ENCODE measurements around the gene SOAT2.
"Not testable (repeated sequence)": the region's sequence is repeated elsewhere in the genome, so short reads cannot be mapped to it uniquely, and the experiment has no call there.

SOAT2 gene

DNA sequence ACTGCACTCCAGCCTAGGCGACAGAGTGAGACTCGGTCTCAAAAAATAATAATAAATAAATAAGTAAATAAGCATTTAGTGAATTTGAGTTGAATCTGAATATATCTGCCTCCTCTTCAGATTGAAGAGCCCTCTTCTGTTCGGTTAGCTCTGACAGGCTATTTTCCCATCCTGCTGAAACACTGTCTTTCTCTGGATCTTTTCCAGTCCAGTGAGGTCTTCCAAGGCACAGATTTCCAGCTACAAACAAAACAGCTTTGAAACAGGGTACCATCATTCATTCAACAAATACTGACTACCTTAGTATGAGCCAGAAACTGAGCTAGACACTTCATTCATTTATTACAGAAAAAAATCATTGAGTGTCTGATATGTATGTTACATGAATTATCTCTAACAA, 16.9 kb upstream of the SOAT2 start:
- no peak for DNase-seq (ENCODE audit: low spot score)

DNA sequence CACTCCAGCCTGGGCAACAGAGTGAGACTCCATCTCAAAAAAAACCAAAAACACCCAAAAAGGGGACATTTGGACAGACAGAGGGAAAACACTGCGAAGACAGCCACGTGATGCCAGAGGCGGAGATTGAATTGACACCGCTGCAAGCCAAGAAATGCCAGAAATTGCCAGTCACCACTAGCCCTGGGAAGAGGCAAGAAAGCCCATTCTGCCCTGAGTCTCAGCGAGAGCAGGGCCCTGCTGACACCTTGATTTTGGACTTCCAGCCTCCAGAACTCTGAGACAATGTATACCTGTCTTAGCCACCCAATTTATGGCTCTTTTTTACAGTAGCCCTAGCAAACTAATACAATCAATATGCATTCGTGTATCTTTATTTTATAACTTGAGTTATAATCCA, 13.2 kb upstream of the SOAT2 start:
- no peak for DNase-seq (ENCODE audit: low spot score)

DNA sequence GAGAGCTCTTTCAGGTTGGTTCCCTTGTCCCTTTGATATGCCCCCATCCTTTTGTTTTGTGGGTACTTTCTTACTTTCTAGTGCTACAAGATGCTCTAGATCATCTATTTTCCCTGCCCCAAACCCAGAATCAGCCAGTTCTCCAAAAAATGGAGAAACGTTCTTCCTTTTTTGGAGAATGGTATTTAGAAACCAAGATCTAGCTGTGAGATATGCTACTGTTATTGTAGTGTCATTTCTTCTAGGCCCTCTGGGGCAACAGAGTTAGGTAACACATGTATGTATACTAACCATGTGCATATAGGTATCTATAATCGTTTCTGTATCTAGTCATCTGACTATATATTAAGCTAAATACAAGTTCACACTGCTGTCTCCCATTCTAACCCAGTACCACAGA, 12.7 kb upstream of the SOAT2 start:
- DNase-seq (ENCODE audit: low spot score): no peak

DNA sequence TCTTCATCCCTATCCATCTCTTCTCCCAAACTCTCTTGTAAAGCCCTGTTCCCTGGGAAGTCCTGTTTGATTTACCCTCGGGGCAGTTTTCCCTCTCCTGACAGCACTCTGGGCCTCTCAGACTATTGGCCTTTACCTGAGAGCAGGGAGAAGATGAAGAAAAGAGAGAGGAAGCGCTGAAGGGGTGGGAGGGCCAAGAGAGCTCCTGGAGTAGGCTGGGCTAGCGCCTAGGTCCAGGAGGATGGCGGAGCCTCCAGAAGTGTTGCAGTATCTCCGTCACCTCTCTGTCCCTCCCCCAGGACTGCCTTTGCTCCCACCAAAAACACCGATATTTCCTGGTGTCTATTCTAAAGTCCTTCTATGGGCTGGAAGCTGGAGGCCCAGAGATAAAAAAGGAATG, 11.5 kb upstream of the SOAT2 start:
- DNase-seq (ENCODE audit: low spot score): no peak

DNA sequence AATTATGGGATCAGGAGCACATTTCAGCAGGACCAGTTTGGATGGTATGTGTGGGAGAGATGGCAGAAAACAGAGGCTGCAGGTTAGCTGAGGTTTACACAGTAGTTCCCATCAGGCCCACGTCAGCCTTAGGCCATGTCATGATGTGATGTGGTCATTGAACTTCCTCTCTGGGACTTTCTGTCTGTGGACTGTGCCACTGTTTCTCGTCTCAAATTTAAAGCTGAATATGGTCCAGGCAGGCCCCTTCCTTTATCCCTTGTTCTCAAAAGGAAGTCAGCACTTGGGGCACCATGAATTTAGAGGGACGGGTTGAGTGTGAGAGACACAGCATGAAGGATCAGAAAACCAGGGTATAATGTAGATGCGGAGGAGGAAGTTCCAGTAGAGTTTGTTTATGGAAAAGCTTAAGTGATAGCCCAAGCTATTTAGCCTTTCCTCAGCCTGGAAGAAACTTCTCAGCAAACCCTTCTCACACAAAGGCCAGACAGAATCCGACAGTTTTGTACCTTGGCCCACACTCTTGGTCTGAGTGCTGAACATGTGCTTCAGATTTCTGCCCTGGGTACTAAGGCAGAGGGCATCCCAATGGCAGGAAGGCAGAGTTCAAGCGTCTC, 9.4 kb upstream of the SOAT2 start:
- DNase-seq (ENCODE audit: low spot score): no peak

GRCh38 chr12:53094394-53094787, 8.9 kb upstream of the SOAT2 start:
- no peak for DNase-seq (ENCODE audit: low spot score)

DNA sequence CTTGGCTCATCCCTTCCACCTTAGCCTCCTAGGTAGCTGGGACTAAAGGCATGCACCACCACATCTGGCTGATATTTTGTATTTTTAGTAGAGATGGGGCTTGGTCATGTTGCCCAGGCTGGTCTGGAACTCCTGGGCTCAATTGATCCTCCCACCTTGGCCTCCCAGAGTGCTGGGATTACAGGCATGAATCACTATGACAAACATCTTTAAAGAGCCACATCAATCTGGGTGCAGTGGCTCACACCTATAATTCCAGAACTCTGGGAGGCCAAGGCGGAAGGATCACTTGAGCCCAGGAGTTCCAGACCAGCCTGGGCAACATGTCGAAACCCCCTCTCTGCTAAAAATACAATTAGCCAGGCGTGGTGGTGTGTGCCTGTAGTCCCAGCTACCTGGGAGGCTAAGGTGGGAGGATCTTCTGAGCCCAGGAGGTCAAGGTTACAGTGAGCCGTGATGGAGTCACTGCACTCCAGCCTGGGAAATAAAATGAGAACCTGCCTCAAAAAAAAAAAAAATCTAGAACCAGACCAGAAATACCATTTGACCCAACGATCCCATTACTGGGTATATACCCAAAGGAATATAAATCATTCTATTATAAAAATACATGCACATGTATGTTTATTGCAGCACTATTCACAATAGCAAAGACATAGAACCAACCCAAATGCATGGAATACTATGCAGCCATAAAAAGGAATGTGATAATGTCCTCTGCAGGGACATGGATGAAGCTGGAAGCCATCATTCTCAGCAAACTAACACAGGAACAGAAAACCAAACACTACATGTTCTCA, 8.3 kb upstream of the SOAT2 start:
- DNase-seq (ENCODE audit: low spot score): not testable (repeated sequence)

GRCh38 chr12:53095596-53095895, 7.7 kb upstream of the SOAT2 start:
- not testable (repeated sequence) for DNase-seq (ENCODE audit: low spot score)

- no peak for DNase-seq (ENCODE audit: low spot score)
Observed at GRCh38 chr12:53096089-53096741, 7.1 kb upstream of the SOAT2 start.

GRCh38 chr12:53096759-53097158, 6.5 kb upstream of the SOAT2 start:
- no peak for DNase-seq (ENCODE audit: low spot score)

DNA sequence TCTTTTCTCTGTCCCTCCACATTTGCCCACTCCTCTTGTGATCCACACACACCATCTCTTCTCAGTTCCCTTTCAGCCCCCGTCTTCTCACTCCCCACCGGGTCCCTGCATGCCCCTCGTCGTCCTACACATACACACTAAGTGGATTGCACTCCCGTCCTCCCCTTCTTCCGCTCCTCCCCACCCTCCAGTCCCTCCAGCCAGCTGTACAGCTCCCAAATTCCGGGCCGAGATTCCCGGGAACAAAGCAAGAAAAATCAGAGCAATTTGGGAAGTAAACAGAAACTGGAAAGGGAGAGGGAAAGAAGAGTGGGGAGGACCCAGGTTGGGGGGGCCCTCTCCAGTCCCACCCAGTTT, 6.1 kb upstream of the SOAT2 start:
- no peak for DNase-seq (ENCODE audit: low spot score)

- peak; percentile 45 for DNase-seq (ENCODE audit: low spot score)
Observed at GRCh38 chr12:53097564-53098353, 5.5 kb upstream of the SOAT2 start, which contains the start of gene IGFBP6. Gene IGFBP6, plus strand, starts transcription at chr12:53097667. Its CDS starts 51 bp downstream, at chr12:53097718.

GRCh38 chr12:53098354-53098981, 4.8 kb upstream of the SOAT2 start:
- no peak for DNase-seq (ENCODE audit: low spot score)

DNA sequence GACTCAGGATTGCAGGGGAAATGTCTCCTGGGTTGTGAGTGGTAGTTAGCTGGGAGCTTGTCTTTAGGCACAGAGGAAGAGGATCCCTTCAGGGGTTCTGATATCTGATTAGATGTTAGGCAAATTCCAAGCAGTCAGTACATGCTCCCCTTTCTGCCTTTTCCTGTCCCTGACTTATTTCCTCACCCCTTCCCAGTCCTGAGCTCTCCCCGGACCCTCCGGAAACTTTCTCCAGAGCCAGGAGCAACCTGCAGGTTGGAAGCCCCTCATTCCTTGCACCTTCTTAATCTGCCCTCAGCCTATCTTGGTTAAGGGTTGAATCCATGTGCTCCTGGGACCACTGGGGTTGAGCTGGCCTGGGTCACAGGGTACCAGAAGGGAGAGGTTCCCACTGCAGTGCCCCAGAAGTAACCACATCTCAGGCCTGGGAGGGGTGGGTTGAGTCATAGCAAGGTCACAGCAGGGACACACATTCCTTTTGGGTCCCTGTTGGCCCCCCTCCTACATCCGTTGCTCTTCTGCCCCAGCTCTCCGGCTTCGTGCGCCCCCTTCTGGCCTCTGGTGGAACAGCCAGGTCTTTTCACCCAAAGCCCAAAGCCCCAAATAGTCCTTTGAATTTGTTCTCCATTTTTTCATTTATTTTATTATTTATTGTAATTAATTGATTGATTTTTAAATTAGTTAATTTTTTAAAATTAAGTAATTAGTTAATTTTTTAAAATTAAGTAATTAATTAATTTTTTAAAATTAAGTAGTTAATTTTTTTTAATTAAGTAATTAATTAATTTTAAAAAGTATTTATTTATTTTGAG, 4.0 kb upstream of the SOAT2 start:
- DNase-seq (ENCODE audit: low spot score): peak; percentile 90

- DNase-seq (ENCODE audit: low spot score): no peak
Observed at GRCh38 chr12:53100466-53101151, 2.7 kb upstream of the SOAT2 start.

DNA sequence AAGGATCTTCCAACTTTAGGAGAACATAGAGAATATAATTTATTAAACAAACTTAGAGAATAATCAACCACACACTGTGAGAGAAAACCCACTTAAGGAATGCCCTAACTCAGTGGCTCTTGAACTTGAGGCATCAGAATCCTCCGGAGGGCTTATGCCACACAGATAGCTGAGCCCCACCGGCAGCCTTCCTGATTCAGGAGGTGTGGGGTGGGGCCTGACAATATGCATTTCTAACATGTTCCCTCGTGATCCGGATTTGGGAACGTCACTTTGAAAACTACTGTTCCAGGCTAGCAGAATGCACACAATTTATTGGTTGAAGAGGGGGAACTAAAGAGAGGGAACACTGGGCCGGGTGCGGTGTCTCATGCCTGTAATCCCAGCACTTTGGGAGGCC, 2.0 kb upstream of the SOAT2 start:
- no peak for DNase-seq (ENCODE audit: low spot score)

DNA sequence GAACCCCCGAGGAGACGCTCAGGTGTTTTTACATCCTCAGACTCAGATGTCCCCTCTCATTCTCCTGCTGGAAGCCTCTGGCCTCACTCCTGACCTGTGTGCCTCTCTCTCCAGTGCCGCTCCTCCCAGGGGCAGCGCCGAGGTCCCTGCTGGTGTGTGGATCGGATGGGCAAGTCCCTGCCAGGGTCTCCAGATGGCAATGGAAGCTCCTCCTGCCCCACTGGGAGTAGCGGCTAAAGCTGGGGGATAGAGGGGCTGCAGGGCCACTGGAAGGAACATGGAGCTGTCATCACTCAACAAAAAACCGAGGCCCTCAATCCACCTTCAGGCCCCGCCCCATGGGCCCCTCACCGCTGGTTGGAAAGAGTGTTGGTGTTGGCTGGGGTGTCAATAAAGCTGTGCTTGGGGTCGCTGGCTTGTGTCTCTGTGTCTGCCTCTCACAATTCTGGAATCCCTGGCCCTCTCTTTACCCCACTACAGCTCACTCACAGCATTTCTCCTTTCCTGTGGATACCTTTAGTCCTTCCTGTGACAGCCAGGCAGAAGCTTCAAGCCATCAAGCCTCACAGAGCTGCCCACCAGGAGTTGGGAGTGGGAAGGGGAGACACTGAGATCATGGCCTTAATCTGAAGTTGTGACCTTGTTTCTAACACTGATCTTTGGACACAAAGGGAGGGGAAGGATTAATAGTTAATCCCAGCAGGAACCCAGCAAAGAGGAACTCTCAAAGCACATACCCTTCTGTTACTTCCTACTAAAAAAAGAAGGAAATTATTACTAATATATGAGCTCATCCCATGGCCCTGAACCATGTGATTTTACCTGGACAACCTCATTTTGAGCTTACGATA, 1.1 kb upstream of the SOAT2 start:
- DNase-seq (ENCODE audit: low spot score): no peak

GRCh38 chr12:53103860-53104305, 597 bp downstream of the SOAT2 start:
- DNase-seq (ENCODE audit: low spot score): no peak

- DNase-seq (ENCODE audit: low spot score): no peak
Observed at GRCh38 chr12:53105256-53105655, 2.0 kb downstream of the SOAT2 start.
